Kidney glomerular epithelial cell (primary cell): ENCODE results near the gene SNAP91.

Experiments used
- DNase-seq: peaks from one replicate; lab custom pipeline; 2025; lab: John Stamatoyannopoulos, UW

The SNAP91 gene

DNA sequence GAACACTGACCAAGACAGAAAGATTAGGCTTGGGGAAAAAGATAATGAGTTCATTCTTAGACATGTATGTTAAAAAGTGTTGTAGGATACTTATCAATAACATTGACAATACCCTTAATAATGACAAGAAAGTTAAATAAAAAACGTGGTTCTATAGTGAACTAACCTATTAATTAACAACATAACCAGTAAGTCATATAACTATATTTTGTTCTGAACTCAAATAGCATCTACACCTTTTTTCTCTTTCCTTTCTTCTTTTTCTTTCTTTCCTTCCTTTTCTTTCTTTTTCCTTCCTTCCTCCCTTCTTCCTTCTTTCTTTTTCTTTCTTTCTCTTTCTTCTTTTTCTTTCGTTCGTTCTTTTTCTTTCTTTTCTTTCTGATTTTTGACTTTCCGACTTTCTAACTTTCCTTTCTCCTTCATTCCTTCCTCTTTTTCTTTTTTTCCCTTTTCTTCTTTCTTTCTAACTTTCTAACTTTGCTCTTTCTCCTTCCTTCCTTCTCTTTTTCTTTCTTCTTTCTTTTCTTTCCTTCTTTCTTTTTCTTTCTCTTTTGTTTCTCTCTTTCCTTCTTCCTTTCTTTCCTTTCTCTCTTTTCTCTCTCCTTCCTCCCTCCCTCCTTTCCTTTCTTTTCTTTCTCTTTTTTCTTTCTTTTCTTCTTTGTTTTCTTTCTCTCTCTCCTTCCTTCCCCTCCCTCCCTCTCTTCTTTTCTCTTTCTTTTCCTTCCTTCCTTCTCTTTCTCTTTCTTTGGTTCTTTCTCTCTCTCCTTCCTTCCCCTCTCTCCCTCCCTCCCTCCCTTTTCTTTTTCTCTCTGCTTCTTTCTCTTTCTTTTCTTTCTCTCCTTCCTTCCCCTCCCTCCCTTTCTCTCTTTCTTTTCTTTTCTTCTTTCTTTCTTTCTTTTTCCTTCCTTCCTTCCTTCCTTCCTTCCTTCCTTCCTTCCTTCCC, 172.0 kb downstream of the SNAP91 start:
- no peak for DNase-seq

GRCh38 chr6:83536034-83536646, 172.8 kb downstream of the SNAP91 start:
- peak; percentile 18 for DNase-seq

DNA sequence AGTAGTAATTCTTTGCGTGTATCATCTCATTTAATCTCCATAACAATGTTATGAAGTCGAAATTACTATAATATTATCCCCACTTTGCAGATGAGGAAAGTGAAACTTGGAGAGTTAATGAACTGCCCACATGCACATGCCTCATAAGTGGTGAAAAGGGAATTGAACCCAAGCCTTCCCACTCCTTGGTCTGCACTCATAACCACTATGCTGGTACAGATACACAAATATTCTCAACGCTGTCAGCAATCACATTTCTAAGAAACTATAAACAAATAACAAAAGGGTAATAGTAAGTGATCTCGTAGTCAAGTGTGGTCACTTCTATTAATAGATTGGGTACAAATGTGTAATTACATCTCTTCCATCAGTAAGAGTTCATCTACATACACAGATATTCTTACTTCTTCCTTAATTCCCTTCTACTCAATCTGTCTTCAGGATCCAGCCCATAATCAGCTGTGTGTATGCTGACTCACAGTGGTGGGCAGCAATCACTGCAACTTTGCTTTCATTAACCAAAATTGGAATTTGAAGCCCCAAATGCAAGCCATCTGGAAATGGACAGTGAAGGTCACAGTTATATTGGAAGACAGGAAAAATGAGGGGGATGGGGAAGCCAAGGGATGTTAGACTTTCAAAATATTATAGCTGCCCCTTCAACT, 190.0 kb downstream of the SNAP91 start:
- DNase-seq: no peak

- no peak for DNase-seq
Measured at GRCh38 chr6:83517500-83517899, 191.4 kb downstream of the SNAP91 start.

DNA sequence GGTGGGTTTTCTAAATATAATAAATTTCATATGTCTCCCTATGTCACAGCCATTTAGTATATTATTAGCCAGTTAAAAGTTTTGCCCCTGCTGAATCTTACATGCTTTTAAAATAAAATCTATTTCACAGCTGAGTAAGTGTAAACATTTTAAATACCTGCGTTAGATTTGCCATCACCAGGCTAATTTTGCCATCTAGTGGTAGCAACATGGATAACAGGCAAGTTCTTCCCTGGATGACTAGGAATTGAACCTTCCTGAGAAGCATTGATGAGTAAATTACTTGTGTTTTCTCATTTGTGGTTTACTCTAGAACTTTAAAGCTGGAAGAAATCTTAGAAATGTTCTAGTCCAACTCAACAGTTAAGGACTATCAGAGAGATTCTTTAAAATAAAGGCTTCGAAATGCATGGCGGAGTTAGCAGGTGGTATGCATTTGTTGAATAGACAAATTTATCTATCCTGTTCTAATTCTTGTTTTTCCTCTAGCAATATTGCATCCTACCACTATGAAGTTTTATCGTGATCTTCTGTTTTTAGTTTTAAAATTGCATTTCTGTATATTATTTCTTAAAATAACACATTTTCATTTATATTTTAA, 193.9 kb downstream of the SNAP91 start:
- peak; percentile 61 for DNase-seq

- no peak for DNase-seq
Measured at GRCh38 chr6:83514466-83514865, 194.4 kb downstream of the SNAP91 start.

DNA sequence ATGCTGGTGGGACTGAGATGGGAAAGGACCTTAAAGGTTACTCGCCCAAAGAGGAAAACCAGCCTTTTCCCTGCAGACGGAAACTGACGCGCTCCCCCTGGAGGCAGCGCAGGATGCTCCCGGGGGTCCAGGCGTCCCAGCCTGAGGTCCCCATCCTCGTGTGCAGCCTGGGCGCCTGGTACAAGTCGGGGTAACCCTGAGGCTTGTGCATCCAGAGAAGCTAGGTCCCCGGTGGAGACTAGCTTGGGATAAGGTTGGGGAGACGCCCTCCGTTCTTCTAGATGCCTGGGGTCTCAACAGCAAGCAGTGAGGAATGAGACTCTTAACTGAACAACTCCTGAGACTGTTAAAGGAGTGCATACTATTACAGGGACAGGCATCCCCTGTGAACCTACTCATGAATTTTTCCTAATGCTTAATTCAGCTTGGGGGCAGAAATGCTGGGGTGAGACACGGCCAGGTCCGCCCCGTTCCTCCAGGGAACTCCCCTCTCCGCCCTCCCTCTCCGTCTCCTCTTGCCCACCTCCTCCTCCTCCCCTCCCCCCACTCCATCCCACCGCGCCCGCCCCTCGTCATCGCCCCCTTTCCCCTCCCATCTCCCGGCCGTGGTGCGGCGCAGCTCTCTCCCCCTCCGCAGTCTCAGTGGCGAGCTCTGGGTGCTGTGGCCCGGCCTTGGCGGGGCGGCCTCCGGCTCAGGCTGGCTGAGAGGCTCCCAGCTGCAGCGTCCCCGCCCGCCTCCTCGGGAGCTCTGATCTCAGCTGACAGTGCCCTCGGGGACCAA, 196.8 kb downstream of the SNAP91 start, which contains the start of gene PRSS35:
Gene PRSS35, plus strand, starts transcription at position 634 of the 781 bp plus-strand sequence. CDS start 10,908 bp downstream, outside the sequence.
- peak; percentile 41 for DNase-seq

DNA sequence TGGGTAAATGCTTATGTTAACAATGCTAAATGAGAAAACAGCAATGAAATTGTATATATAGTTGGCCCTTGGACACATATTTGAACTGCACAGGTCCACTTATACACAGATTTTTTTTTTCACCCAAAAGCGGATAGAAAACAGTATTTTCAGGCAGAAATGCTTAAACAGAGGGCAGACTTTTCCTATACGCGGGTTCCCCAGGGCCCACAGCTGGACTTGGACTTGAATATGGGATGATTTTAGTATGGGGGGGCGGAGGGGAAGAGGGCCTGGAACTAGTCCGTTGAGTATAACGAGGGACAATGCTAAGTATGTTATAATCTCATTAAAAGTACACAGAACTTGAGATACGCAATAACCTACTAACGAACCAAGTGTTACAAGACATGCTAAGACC, 197.6 kb downstream of the SNAP91 start:
- DNase-seq: no peak

DNA sequence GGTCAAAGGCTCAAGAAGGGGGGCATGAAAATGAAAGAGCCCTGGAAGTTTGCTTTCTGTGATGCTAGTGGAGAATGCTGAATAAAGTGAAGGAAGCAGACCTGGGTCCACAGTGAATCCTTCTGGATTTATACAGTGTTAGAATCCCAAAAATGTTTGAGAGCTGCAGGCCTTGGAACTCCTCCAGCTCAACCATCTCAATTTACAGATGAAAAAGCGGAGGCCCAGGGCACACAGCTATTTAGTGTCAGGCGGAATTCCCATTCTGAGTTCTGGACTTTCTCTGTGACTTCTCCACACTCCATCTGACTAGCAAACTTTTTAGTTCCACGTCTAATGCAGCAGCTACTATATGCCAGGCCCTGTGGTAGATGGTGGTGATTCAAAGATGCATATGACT, 198.1 kb downstream of the SNAP91 start:
- DNase-seq: no peak

GRCh38 chr6:83509441-83509840, 199.5 kb downstream of the SNAP91 start:
- no peak for DNase-seq

DNA sequence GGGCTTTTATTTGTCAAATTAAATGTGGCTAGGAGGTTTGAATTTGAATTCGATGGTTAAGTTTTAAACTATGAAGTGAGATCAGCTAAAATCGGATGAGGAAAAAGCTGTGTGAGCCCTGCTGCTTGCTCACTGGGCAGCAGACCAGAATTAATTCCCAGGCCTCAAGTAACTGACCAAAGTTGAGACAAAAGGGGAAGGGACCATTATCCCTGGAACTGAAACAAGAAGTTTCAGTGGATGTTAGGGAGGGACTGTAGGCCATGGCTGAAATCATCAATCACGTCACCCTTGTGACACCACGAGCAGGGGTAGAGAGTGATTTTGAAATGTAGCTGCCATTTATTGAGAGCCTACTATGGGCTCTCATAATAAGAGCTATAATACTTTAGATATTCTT, 203.5 kb downstream of the SNAP91 start:
- DNase-seq: no peak
